HG03457 (cell line): ENCODE measurements around the gene DOHH.
"Not testable (repeated sequence)": the region's sequence is repeated elsewhere in the genome, so short reads cannot be mapped to it uniquely, and the experiment has no call there.

Experiments used
- ATAC-seq: cut with Tn5 transposase; IDR thresholded peaks from one replicate; pipeline ENCODE4 v1.9.1; 2021; ENCODE audit warnings: moderate number of reproducible peaks; ENCODE audit not compliant: unreplicated experiment

The DOHH gene

DNA sequence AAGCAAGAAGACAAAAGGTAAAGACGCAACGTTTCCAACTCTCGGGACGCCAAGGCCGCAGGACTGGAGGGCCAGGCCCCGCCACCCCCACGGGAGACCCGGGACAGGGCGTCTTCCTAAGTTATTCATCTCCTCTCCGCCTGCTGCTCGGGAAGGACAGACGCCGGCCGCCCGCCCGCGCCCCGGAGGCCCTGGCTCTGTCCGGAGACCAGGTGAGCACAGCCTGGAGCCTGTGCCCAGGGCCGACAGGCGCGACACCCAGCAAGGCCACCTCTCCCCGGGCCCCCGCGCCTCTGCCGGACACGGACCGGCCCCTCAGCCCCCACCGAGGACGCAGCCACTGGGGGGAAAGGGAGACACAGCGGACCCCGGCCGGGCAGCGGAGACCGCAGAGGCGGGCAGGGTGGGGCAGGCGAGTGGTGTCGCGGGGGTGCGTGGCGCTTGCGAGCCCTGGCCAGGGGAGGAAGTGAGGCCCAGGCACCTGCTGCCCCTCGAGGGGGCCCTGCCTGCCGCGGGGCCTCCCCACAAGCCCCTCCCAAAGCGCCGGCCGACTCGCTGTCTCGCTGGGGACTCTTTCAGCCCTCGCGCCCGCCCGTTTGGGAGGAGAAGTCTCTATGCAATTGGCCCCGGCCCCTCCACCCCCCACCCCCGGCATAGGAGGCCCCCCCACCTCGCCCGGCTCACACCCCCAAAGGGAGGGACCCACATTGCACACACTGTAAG, 37.3 kb downstream of the DOHH start:
- no peak for ATAC-seq

DNA sequence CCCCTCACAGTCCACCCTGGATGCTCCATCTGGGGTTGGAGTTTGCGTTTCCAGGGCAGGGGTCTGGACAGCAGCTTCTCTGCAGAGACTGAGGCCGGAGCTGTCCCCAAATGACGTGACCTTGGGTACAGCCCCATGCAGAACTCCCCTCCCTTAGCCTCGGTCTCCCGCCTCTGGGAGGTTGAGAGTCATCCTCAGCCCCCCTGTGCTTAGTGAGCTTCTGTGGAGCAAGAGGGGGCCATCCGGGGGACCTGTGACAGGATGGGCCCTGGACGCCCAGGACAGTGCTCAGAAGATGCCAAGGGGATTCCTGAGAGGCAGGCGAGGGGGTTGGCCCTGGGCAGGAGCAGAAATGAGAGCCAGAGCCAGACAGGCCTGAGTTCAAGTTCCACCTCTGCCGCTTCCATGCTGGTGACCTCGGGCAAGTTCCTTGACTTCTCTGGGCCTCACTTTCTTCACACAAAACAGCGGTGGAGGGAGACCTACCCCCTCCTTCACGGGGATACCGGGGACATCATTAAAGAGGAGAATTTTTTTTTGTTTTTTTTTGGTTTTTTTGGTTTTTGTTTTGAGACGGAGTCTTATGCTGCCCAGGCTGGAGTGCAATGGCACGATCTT, 40.4 kb downstream of the DOHH start:
- ATAC-seq = no peak

DNA sequence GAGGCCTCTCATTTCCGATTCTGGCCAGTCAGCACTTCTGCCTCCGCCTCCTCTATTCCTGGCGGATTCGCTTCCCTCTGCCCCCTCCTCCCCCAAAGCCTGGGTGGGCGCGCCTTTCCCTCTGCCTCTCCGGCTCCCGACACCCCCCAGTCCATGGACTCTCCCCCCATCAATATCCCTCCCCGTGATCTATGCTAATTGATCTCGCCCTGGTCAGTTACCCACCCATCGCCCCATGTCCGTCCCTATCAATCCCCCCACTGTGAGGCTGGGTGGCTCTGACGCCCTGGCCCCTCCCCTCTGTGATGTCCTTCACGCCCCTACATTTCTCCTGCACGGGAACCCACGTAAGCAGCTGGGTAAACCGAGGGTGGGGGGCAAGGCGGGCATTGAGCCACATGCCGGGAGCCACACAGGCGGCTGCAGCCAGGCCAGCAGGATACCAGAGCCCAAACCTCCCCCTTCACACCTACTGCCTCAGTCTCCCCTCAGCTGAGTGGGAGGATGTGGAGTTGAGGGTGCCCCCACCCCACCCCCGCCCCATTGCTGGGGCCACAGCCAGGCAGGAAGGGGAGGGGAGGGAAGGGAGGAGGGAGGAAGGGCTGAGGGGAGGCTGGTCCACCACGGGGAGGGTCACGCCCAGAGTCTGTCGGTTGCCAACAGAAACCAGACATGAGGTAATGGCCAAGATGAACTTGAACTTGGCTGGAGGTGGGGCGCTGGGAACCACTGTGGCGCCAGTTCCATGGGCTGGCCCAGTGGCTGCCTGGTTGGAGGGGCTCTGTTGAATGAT, 41.2 kb downstream of the DOHH start:
- no peak for ATAC-seq

DNA sequence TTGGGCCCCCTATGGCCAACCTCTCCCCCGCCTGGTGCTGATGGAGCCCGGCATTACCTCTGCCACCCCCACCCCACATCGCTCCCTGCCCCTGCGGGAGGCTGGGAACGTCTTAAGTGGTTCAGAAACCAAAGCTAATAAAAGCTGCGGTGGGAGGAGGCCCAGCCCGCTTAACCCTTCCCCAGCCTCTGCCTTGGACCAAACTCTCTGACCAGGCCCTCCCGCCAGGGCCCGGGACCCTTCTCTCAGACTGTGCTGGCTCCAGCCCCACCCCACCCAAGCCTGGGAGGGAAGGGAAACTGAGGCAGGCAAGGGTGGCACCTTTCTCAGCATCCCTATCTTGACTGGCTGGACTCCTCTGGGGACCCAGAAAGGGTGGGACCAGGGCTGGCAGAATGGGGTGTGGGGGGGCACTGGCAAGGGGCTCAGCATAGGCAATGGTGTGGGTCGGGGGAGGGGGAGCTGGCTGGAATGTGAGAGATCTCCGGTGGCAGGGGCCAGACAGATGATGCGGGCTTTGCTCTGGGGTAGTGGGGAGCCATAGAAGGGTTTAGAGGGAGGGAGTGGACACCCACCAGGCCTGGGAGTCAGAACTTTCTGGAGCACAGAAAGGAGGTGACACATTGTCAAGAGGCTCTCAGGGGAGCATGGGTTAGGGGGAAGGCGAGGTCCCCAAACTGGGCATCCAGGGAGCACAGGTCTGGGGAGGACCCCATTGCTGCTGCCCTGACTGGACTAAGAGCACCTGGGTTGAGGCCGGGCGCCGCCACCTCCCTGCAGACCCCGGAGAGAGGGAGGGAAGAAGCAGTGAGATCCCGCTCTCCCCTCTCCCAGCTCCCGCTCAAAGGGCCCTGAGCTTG, 42.0 kb downstream of the DOHH start:
- no peak for ATAC-seq

DNA sequence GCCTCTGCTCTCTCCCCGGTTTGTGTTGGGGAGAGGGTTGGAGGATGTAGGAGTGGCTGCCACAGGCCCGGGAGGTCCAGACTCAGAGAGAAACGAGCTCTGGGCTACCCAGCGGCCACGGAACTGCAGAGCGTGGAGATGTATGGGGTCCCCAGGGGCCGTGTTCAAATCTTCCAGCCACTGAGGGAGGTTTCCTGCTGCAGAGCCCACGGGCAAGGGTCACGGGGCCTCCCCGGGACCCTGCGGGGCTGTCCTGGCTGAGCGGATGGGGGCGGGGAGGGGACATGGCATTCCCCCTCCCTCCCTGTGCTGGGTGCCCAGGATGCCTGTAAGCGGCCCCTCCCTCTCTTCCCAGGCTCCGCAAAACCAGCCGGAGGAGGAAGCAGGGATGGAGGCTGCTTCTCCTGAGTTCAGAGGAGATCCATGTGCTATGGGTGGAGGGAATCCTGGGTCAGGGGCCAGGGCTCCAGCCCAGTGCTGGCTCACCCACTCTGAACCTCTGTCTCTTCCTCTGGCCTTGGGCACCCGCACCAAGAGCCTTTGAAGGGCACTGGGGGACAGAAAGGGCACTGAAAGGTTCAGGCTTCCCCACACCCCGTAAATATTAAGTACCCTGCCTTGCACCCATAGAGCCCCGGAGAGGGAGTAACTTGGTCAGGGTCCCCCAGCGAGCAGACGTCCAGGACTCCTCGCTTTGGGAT, 42.8 kb downstream of the DOHH start:
- no peak for ATAC-seq

DNA sequence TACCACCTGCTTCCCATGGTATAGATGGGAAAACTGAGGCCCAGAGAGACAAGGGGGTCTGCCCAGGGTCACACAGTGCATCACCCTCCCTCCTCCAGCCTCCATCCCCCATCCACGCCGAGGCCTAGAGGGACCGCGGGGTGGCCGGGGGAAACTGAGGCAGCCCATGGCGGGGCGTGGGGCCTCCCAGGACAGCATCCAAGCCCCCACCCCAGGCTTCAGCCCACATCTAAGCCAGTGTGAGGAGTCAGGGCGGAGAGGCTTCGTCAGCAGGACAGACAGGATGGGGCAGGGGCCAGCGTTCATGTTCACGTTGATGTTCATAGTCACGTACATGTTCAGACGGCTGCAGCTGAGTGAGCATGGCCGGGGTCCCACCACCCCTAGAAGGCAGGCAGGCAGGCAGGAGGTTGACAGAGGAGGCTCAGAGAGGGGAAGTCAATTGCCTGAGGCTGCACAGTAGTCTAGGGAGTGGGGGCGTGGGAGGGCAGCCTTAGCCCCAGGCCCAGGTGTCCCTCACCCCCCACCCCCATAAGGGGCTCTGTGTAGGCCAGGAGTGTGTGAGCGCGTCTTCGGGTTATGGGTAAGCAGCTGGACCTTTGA, 43.4 kb downstream of the DOHH start:
- no peak for ATAC-seq

DNA sequence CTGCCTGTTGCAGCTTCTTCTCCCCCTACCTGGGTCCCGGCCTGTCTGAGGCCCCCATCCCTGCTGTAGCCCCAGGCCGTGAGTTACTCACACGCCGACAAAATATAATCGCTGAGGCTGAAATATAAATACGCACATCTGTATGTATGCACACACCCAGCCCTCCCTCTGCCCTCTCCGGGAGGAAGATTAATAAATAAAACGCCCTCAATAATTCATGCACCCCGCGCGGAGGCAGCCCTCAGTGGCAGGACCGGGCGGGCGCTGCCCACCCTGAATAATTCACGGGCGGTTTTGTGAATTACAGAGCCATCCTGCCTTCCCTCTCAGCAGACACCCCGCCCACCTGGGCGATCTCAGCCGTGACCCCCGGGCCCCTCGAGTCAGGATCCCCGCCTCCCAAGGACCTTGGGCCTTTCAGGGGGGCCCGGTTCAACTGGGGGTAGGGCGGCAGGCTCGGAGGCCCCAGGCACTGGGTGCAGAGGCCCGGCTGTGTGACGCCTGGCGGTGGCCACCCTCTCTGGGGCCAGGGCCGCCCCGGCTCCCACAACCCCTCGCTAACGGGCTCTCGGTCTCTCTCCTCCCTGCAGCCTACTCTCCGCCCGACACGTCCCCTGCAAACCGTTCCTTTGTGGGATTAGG, 44.4 kb downstream of the DOHH start:
- ATAC-seq = no peak

DNA sequence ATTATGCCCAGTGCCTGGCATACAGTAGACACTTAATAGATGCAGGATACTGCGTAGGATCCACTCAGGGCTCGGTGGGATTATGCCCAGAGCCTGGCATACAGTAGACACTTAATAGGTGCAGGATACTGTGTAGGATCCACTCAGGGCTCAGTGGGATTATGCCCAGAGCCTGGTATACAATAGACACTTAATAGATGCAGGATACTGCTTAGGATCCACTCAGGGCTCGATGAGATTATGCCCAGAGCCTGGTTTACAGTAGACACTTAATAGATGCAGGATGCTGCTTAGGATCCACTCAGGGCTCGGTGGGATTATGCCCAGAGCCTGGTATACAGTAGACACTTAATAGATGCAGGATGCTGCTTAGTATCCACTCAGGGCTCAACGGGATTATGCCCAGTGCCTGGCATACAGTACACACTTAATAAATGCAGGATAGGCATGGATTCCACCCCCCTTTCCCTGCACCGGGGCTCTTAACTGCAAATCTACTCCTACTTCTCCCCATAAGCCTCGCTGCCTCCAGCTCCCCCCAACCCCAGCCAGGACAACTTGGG, 45.0 kb downstream of the DOHH start:
- ATAC-seq = no peak

DNA sequence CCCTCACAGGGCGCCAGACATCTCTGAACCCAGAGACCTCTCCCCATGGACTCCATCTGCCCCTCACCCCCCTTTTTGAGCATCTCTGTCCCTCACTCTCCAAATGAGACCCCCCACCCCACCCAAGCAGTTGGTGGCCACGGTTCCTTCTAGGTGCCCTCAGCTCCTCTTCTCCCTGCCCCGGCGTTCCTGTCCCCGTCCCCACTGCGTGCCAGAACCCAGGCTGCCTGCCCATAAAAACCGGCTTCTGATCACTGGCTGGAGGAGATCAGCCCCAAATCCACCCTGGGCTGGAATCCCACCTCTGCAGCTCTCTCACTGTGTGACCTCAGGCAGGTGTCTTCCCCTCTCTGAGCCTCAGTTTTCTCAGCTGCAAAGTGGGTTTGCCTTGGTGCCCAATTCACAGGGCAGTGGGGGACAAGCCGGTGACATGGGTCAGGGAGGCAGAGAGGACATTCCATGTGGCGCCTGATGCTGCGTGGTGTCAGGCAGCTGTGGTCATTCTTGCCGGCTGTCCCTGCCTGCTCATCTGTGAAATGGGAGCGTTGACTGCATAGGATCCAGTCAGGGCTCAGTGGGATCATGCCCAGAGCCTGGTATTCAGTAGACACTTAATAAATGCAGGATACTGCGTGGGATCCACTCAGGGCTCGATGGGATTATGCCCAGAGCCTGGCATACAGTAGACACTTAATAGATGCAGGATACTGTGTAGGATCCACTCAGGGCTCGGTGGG, 45.6 kb downstream of the DOHH start:
- no peak for ATAC-seq

DNA sequence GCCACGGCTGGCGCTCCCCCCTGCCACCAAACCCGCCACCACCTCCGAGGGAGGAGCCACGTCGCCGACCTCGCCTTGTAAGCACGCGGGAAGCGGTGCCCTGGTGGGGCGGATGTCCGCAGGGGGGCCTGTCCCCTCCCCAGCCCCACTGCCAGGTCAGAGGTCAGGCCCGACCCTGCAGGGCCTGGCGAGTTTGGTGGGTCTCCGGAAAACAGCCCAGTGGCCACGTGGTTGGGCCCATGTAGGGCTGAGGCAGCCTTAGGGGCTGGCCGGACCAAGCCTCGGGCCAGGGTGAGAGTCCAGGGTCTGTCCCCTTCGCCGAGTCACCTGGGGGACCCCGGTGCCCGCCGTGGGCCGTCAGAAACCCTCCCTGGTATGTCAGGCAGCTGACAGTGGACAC, 46.6 kb downstream of the DOHH start:
- no peak for ATAC-seq

DNA sequence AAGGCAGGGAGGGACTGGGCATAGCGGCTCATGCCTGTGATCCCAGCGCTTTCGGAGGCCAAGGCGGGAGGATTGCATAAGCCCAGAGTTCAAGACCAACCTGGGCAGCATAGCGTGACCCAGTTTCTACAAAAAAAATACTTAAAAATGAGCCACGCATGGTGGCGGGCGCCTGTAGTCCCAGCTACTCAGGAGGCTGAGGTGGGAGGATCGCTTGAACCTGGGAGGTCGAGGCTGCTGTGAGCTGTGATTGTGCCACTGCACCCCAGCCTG, 47.6 kb downstream of the DOHH start:
- not testable (repeated sequence) for ATAC-seq

DNA sequence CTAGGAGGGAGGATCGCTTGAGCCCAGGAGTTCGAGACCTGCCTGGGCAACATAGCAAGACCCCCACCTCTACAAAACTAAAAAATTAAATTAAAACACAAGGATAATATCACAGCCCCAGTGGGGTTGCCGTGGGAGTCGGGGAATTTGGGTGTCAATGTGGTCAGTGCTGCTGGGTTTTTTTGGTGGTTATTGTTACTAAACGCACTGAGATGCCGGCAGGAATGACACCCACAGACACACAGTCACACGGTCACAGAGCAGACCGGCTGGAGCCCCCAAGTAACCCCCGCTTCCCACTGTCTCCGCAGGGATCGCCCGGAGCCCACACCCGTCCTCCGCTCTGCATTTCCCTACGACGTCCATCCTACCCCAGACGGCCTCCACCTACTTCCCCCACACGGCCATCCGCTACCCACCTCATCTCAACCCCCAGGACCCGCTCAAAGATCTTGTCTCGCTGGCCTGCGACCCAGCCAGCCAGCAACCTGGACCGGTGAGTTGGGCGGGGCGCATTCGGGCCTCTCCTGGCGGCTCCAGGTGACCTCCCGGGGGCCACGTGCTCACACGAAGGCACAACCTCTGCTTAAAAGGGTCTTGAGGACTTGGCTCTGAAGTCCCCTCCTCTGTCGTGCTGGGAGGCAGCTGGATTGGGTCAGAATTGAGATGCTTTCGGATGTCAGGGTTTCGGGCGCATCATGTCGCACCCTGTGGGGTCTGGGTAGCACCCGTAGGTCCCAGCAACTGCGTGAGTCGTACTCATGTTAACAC, 48.1 kb downstream of the DOHH start:
- ATAC-seq = no peak

DNA sequence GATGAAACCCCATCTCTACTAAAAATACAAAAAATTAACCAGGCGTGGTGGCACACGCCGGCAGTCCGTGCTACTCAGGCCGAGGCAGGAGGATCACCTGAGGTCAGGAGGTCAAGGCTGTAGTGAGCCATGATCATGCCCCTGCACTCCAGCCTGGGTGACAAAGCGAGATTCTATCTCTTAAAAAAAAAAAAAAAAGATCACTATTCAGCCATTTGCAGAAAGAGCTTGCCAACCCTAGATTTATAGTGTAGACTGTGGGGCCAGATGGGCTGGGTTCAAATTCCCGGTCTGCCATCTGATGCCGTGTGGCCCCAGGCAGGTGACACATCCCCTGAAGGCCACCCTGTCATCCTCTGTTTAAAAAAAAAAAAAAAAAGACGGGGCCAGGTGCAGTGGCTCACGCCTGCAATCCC, 49.0 kb downstream of the DOHH start:
- no peak for ATAC-seq

DNA sequence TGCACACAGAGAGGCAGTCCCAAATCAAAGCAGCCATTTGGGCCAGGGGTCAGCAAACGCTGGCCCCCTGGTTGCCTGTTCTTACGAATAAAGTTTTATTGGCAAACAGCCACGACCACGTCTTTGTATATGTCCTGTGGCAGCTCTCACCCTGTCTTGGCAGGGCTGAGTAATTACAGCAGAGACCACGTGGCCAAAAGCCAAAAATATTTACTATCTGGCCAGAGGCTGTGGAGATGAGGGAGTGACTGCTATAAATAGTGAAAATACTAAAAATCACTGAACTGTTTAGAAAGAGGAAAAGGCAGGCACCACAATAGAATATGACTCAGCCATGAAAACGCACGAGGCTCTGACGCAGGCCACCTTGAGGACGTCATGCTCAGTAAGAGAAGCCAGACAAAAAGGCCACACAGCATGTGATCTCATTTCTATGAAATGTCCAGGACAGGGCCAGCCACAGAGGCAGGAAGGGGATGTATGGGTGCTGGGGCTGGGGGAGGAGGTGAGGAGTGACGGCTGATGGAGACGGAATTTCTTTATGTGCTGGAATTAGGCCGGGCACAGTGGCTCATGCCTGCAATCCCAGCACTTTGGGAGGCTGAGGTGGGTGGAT, 49.6 kb downstream of the DOHH start:
- no peak for ATAC-seq

DNA sequence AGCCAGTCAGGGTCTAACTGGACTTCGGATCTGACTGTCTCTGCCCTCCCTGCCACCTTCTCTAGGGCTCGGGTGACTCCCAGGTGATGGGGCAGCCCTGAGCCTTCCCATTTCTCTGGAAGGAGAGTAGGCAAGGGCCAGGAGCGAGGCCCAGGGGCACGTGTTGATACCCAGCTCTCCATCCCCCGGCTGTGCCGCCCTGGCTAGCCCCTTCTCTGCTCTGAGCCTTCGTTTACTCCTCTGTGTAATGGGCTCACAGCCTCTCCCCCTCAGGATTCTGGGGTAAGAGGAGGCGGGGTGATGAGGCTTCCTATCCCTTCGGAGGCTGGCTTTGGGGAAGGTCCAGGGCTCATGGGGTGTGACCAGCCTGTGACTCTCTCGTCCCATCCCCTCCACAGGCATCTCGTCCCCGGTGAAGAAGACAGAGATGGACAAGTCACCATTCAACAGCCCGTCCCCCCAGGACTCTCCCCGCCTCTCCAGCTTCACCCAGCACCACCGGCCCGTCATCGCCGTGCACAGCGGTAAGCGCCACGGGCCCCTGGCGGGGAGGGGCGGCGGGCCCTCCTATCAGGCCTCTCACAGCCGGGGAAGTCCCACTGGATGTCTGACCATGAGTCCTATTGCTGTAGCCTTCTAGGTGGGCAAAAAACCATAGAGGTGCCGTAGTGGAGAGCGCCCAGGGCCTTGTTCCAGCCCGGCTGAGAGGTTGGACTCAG, 51.7 kb downstream of the DOHH start:
- no peak for ATAC-seq

DNA sequence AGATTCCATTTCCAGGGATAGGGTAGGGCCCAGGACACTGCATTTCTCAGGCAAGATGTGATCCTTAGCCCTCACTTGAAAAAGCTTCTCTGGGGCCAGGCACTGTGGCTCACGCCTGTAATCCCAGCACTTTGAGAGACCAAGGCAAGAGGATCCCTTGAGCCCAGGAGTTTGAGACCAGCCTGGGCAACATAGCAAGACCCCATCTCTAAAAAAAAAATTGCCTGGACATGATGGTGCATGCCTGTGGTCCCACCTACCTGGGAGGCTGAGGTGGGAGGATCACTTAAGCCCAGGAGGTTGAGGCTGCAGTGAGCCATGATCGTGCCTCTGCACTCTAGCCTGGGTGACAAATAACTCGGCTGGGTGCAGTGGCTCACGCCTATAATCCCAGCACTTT, 53.8 kb downstream of the DOHH start:
- not testable (repeated sequence) for ATAC-seq

DNA sequence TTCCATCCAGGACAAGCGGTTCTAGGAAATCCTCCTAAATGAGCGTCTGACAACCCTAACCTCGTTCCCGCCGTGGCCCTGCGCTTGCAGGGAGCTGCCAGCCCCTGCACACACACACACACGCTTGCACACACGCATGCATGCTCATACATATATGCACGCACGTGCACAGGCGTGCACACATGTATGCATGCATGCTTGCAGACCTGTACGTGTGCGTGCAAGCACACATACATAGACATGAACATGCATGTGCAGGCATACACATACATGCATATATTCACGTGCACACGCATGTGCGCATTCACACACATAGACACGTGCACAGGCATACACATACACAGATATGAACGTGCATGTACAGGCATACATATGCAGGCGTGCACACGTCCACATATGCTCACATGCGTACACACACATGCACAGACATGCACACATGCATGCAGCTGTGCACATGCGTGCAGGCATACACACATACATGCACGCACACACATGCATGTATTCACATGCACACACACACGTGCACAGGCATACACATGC, 55.7 kb downstream of the DOHH start:
- ATAC-seq = no peak
